GM12891 (cell line): ENCODE results near the gene TRMU.
"Not testable (repeated sequence)": the region's sequence is repeated elsewhere in the genome, so short reads cannot be mapped to it uniquely, and the experiment has no call there.

Experiments used
- DNase-seq: peaks from one replicate; pipeline ENCODE4 v3.0.0; 2011; ENCODE audit warnings: low spot score; ENCODE audit not compliant: insufficient read length
- FAIRE-seq: peaks from 2 replicates; lab custom pipeline; 2011; peaks lifted over from hg19 to GRCh38; lab: Jason Lieb, UNC
- PAX5 ChIP-seq: IDR thresholded peaks from 2 replicates; pipeline ENCODE4 v1.6.1; 2011; ENCODE audit warnings: low read length, moderate library complexity, mild to moderate bottlenecking; ENCODE audit not compliant: insufficient read depth, severe bottlenecking
- POLR2A ChIP-seq: IDR thresholded peaks from 2 replicates; pipeline ENCODE4 v1.6.1; 2011; ENCODE audit warnings: low read depth, low read length, control low read depth
- POLR2AphosphoS5 ChIP-seq: IDR thresholded peaks from 2 replicates; pipeline ENCODE4 v1.6.1; 2011; ENCODE audit warnings: low read depth, low read length, control low read depth
- POU2F2 ChIP-seq: IDR thresholded peaks from 2 replicates; pipeline ENCODE4 v1.6.1; 2011; ENCODE audit warnings: low read depth, mild to moderate bottlenecking, control low read depth, low read length, moderate library complexity
- SPI1 ChIP-seq: IDR thresholded peaks from 2 replicates; pipeline ENCODE4 v1.6.1; 2011; ENCODE audit warnings: low read depth, low read length, control low read depth
- TAF1 ChIP-seq: IDR thresholded peaks from 2 replicates; pipeline ENCODE4 v1.6.1; 2011; ENCODE audit warnings: low read depth, low read length, control low read depth

TRMU gene

DNA sequence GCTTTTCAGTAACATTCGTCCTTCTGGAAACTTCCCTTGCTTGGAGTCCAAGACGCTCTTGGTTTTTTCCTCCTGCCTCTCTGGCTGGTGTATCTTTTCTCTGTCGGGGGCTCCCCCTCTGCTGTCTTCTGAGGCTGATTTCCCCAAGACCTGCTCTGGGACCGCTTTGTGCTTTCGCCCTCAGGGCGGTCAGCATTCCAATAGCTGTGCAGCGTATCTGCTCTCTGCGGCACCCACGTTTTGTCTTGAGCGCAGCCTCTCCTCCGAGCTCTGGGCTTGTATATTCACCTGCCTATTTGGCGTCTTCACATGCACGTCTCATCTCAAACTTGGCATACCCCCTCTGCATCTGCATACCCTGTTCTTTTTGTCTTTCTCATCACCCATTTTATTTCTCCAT lies 36.4 kb upstream of the TRMU start:
- TF ChIP-seq POLR2AphosphoS5 (no peak), POU2F2 (no peak), SPI1 (no peak), PAX5 (no peak), TAF1 (no peak), POLR2A (no peak)
- DNase-seq: no peak

DNA sequence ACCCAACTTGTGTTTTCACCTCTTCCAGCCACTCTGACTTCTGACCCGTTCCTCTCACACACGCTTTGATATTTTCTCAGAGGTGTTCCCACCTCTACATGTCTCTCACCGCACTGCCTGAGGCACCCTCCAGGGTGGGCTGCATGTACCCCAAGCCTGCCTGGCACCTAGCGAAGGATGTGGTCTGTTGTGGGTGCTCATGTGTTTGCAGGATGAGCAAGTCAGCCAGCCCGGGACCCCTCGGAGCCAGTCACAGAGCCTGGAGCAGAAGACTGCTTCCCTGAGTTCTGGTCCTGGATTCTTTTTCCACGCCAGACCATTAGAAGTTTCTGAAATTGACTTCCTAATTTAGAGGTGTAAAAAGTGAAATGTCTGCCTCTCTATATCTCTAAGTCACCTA lies 35.0 kb upstream of the TRMU start:
- DNase-seq: no peak
- no peak for FAIRE-seq
- TF ChIP-seq SPI1: no peak
- TF ChIP-seq TAF1: no peak
- no peak for TF ChIP-seq POU2F2
- no peak for TF ChIP-seq PAX5
- TF ChIP-seq POLR2A: no peak
- no peak for TF ChIP-seq POLR2AphosphoS5

More for the DNA sequence above, 36.4 kb upstream of the TRMU start:
- no peak for FAIRE-seq

DNA sequence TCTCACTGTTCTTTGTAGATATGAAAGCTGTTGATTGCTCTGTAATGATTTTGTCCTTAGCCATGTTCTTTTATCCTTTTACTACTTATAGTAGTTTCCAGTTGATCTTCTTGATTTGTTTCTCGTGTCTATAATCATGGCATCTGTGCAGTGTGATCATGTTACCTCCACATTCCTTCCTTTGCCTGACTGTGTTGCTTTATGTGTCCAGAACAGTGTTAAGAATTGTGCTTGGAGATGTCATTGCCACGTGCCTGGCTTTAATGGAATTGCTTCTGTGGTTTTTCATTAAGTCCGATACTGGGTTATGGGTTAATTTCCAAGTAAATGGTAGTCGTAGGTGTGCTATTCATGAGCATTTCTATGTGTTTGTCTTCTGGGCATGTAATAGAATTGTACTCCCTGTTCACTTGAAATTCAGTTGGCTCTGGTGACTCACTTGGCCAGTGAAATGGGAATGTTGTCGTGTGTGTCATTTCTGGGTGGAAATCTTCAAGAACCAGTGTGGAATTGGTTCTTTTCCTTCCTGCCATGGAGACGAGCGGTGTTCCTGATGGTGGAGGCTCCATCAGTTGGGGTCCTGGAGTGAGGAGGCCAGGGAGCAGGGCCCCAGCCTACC lies 32.1 kb upstream of the TRMU start:
- no peak for DNase-seq
- TF ChIP-seq PAX5 (no peak), POLR2A (no peak), SPI1 (no peak), POU2F2 (no peak), POLR2AphosphoS5 (no peak), TAF1 (no peak)
- FAIRE-seq: no peak

DNA sequence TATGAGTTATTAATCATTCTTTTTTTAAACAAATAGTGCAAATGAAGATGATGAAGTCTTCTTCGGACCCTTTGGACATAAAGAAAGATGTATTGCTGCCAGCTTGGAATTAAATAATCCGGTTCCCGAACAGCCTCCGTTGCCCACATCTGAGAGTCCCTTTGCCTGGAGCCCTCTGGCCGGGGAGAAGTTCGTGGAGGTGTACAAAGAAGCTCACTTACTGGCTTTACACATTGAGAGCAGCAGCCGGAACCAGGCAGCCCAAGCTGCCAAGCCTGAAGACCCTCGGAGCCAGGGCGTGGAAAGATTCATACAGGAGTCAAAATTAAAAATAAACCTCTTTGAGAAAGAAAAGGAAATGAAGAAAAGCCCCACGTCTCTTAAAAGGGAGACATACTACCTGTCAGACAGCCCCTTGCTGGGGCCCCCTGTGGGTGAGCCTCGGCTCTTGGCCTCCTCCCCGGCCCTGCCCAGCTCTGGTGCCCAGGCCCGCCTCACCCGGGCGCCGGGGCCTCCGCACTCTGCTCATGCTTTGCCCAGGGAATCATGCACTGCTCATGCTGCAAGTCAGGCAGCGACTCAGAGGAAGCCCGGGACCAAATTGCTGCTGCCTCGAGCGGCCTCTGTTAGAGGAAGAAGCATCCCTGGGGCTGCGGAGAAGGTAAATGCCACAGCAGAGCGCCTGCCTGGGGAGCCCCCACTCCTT lies 27.1 kb upstream of the TRMU start:
- TF ChIP-seq POLR2A (no peak), POU2F2 (no peak), SPI1 (no peak), POLR2AphosphoS5 (no peak), PAX5 (no peak), TAF1 (no peak)
- FAIRE-seq (no peak), DNase-seq (no peak)

DNA sequence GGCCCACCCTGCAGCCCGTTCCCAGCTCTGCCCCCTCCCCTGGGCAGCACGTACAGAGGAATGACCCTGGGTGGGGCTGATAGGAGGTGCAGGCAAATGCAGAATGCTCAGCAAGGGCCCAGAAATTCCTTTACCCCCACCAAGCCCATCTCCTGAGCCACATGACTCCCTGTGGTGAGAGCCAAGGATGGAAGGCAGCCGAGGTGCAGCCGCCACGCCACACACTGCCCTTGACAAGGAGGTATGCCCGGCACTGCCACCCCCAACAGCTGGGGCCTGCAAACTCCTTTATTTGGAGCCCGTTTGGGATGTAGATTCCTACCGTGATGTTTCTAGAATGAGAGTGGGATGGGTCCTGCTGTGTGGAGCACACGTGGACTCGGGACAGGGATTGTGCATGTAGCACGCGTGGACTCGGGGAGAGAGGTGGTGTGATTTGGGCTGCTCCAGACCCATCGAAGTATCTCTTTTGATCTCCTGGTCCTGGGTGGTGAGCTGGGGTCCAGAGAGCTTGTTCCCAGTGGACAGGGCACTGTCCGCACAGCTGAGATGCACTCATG lies 25.9 kb upstream of the TRMU start:
- FAIRE-seq: no peak
- no peak for DNase-seq
- TF ChIP-seq PAX5 (no peak), POLR2AphosphoS5 (no peak), POU2F2 (no peak), POLR2A (no peak), TAF1 (no peak), SPI1 (no peak)

DNA sequence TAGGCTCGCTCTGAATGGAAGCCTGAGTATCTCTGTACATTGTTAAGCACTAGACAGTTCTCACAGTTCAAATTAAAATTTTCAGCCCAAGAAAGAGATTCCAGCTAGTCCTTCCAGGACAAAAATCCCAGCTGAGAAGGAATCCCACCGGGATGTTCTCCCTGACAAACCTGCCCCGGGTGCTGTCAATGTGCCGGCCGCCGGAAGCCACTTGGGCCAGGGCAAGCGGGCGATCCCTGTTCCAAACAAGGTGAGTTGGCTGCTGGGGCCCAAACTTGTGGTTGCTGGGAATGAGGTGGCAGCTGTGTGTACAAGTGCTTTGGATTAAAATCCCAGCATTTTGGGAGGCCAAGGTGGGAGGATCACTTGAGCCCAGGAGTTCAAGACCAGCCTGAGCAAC lies 23.5 kb upstream of the TRMU start:
- FAIRE-seq (no peak), DNase-seq (no peak)
- TF ChIP-seq POLR2AphosphoS5 (no peak), POU2F2 (no peak), SPI1 (no peak), POLR2A (no peak), PAX5 (no peak), TAF1 (no peak)

DNA sequence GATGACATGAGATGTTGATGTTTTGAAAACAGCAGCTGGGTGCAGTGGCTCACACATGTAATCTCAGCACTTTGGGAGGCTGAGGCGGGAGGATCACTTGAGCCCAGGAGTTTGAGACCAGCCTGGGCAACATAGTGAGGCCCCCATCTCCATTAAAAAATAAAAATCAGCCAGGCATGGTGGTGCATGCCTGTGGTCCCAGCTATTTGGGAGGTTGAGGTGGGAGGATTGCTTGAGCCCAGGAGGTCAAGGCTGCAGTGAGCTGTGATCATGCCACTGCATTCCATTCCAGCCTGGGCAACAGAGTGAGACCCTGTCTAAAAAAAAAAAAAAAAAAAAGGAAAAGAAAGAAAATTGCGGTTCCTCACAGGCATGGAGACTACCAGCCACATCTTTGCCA lies 22.7 kb upstream of the TRMU start:
- not testable (repeated sequence) for FAIRE-seq, DNase-seq

DNA sequence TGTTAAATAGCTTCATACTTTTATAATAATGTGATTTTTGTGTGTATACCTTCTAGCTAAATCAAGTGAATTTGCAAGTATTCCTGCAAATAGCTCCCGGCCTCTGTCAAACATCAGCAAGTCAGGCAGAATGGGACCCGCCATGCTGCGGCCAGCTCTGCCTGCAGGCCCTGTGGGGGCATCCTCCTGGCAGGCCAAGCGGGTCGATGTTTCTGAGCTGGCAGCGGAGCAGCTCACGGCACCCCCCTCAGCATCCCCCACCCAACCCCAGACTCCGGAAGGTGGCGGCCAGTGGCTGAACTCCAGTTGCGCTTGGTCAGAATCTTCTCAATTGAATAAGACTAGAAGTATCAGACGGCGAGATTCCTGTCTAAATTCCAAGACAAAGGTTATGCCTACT lies 19.5 kb upstream of the TRMU start:
- no peak for TF ChIP-seq SPI1
- no peak for TF ChIP-seq PAX5
- TF ChIP-seq POU2F2: no peak
- TF ChIP-seq POLR2A: no peak
- TF ChIP-seq TAF1: no peak
- no peak for TF ChIP-seq POLR2AphosphoS5
- FAIRE-seq (no peak), DNase-seq (no peak)

DNA sequence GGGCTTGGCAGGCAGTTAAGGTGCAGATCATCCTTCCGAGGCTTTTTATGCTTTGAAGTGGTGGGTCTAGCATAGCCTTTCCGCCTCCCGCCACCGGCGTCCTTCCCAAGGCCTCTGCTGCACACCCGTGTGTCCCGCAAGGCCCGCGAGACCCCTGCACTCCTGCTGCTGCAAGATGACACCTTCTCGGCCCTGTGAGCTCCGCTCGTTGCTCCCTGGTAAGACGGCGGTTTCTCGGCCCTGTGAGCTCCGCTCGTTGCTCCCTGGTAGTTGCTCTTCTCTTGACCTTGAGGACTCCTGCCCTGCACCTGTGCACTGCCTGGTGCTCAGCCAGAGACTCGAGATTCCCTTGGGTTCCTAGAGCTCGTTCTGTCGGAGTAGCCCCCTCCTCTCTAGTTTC lies 17.9 kb upstream of the TRMU start:
- TF ChIP-seq POU2F2 (no peak), POLR2A (no peak), TAF1 (no peak), SPI1 (no peak)
- DNase-seq (no peak), FAIRE-seq (no peak)

DNA sequence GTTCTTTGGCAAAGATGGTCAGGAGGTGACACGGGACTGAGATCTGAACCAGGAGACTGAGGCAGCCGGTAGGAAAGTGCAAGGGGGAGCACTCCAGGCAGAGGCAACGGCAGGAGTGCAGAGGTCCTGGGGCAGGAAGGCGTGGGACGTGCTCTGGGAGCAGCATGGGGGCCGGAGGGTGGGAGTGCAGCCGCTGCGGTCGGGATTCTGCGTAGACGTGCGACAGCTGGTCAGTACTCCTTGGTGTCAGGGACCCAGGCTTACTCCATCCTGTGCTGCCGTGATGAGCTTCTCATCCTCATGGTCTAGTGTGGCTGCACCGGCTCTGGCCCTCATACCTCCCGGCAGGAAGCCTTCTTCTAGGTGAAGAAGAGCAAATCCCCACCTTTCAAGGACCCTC lies 16.9 kb upstream of the TRMU start:
- TF ChIP-seq POLR2AphosphoS5: no peak
- TF ChIP-seq POLR2A: no peak
- no peak for TF ChIP-seq POU2F2
- TF ChIP-seq TAF1: no peak
- TF ChIP-seq SPI1: no peak
- DNase-seq (no peak), FAIRE-seq (no peak)
